B cell (primary cell): ENCODE data around the gene PPP1R12A. TPM values are rescaled to one million over a fixed set of nuclear protein-coding genes. Genes with fewer than 3 reads are reported as not detected.

Source experiments
- ATAC-seq: fragments of 200-7000 bp; cut with Tn5 transposase; one replicate; pipeline ENCODE4 v1.10.0; 2021; ENCODE audit warnings: low read depth, mild to moderate bottlenecking, moderate number of reproducible peaks, moderate library complexity
- CTCF ChIA-PET: fragments of 350-600 bp; sonication (Branson Sonifier 250); formaldehyde crosslinking; loops from one replicate; lab custom pipeline; 2021; ENCODE audit warnings: antibody characterized with exemption, inconsistent platforms; lab: Charles Lee
- POLR2A ChIA-PET: fragments of 350-600 bp; sonication (Branson Sonifier 250); formaldehyde crosslinking; loops from one replicate; lab custom pipeline; 2021; ENCODE audit warnings: antibody characterized with exemption; lab: Charles Lee
- DNase-seq: peaks from one replicate; pipeline ENCODE4 v3.0.0; 2013
- H2AFZ ChIP-seq: 2 replicates; pipeline ENCODE4 v1.6.1; 2012; ENCODE audit warnings: mild to moderate bottlenecking, low read depth, low read length; ENCODE audit not compliant: insufficient read depth, poor library complexity, severe bottlenecking
- H3K27ac ChIP-seq, 2 donors: 1 replicate in 1 of 2; 2 replicates in 1 of 2; pipeline ENCODE4 v1.5.1; 2012 to 2013; ENCODE audit warnings: low read length in 2 of 2, mild to moderate bottlenecking in 2 of 2, moderate library complexity in 1 of 2
- H3K27me3 ChIP-seq, 4 experiments: fragments of 200-600 bp in 1 of 4; sonication (generic) in 1 of 4; replicated peaks in 1 of 4; 1 replicate in 2 of 4; 2 replicates in 2 of 4; pipeline versions ENCODE4 v1.6.1 to v1.7.0; 2013 to 2016; ENCODE audit warnings: low read length in 3 of 4, mild to moderate bottlenecking in 2 of 4, mixed read lengths in 1 of 4, moderate library complexity in 1 of 4; ENCODE audit not compliant: insufficient read depth in 4 of 4, control insufficient read depth in 3 of 4; ENCODE audit errors: control extremely low read depth in 1 of 4
- H3K36me3 ChIP-seq, 2 experiments: replicated peaks in 1 of 2; 1 replicate in 1 of 2; 2 replicates in 1 of 2; pipeline versions ENCODE4 v1.6.1 to v1.7.1; 2013; ENCODE audit warnings: low read length in 1 of 2; ENCODE audit not compliant: insufficient read depth in 2 of 2, control insufficient read depth in 1 of 2; ENCODE audit errors: control extremely low read depth in 1 of 2, extremely low read depth in 1 of 2
- H3K4me1 ChIP-seq, 2 donors: fragments of 200-600 bp in 1 of 2; sonication (generic) in 1 of 2; 1 replicate in 1 of 2; 2 replicates in 1 of 2; pipeline versions ENCODE4 v1.5.1 to v1.6.1; 2013 to 2017; ENCODE audit warnings: low read length in 2 of 2; ENCODE audit not compliant: control insufficient read depth in 2 of 2, insufficient read depth in 2 of 2
- H3K4me2 ChIP-seq: replicated peaks from 2 replicates; pipeline ENCODE3; 2012; ENCODE audit warnings: mild to moderate bottlenecking, low read depth, low read length; ENCODE audit not compliant: poor library complexity, severe bottlenecking
- H3K4me3 ChIP-seq, 5 experiments: fragments of 200-600 bp in 1 of 5; sonication (generic) in 1 of 5; 1 replicate in 3 of 5; 2 replicates in 2 of 5; pipeline versions ENCODE4 v1.5.1 to v1.7.0; 2011 to 2016; ENCODE audit warnings: low read length in 4 of 5, mild to moderate bottlenecking in 4 of 5, low read depth in 2 of 5, control low read depth in 1 of 5, moderate library complexity in 1 of 5; ENCODE audit not compliant: insufficient read depth in 1 of 5; ENCODE audit errors: control extremely low read depth in 1 of 5, extremely low read depth in 1 of 5
- H3K79me2 ChIP-seq: fragments of 200-600 bp; sonication (generic); one replicate; pipeline ENCODE4 v1.6.0; 2016; ENCODE audit warnings: low read length; ENCODE audit not compliant: control insufficient read depth, insufficient read depth
- H3K9ac ChIP-seq: fragments of 200-600 bp; sonication (generic); 2 replicates; pipeline ENCODE4 v1.6.1; 2017; ENCODE audit warnings: mild to moderate bottlenecking, low read length, moderate library complexity
- H3K9me3 ChIP-seq, 3 donors: one replicate each; pipeline versions ENCODE4 v1.6.1 to v1.7.1; 2013; ENCODE audit warnings: low read length in 2 of 3; ENCODE audit not compliant: control insufficient read depth in 2 of 3, insufficient read depth in 1 of 3; ENCODE audit errors: control extremely low read depth in 1 of 3
- H4K20me1 ChIP-seq: 2 replicates; pipeline ENCODE4 v1.6.0; 2012; ENCODE audit warnings: mild to moderate bottlenecking, low read length; ENCODE audit not compliant: insufficient read depth, control insufficient read depth, poor library complexity, severe bottlenecking
- H3K27ac Mint-ChIP-seq: one replicate; pipeline ENCODE4 v1.8.0; 2021; ENCODE audit warnings: mixed read lengths
- H3K27me3 Mint-ChIP-seq: one replicate; pipeline ENCODE4 v1.8.0; 2021; ENCODE audit warnings: mixed read lengths
- H3K4me1 Mint-ChIP-seq: one replicate; pipeline ENCODE4 v1.8.0; 2021; ENCODE audit warnings: mixed read lengths
- H3K4me3 Mint-ChIP-seq: one replicate; pipeline ENCODE4 v1.8.0; 2021; ENCODE audit warnings: mixed read lengths
- H3K9me3 Mint-ChIP-seq: one replicate; pipeline ENCODE4 v1.8.0; 2022; ENCODE audit warnings: mixed read lengths; ENCODE audit not compliant: insufficient read depth
- CTCF ChIP-seq: fragments of 200-600 bp; IDR thresholded peaks from one replicate; pipeline ENCODE4 v1.8.0; 2022; ENCODE audit warnings: antibody characterized with exemption, mild to moderate bottlenecking
- EZH2 ChIP-seq: IDR thresholded peaks from 2 replicates; pipeline ENCODE4 v1.6.1; 2012; ENCODE audit warnings: borderline replicate concordance, low read depth, mild to moderate bottlenecking, moderate library complexity, low read length; ENCODE audit not compliant: insufficient read depth, poor library complexity, severe bottlenecking
- WGBS: methylation state at CpG from one replicate; pipeline ENCODE4 v1.1.5; 2013; ENCODE audit warnings: missing lambda C conversion rate; ENCODE audit not compliant: insufficient coverage; 5-methylcytosine and 5-hydroxymethylcytosine counted together
- intact Hi-C: fragments of 100-400 bp; cut with micrococcal nuclease; formaldehyde crosslinking; loops from one replicate; pipeline ENCODE4 v1.10.0; 2022
- polyA plus RNA-seq: library from polyadenylated mRNA; depleted of rRNA; stranded (reverse); fragments of >200 nt; gene quantifications from 2 replicates; pipeline ENCODE4 v1.2.3, GENCODE V29; 2012
- total RNA-seq, 2 donors: library from RNA; stranded (reverse); fragments of 120-200 nt in 1 of 2; gene quantifications; 1 replicate in 1 of 2; 2 replicates in 1 of 2; pipeline versions ENCODE4 v1.2.3 to v1.2.4, GENCODE V29; 2013 to 2022

The PPP1R12A gene
- total and polyA plus RNA-seq, 2 donors (not counting 1 experiment from before 2014, with no cell fraction given), result 18.3 to 110 TPM

DNA sequence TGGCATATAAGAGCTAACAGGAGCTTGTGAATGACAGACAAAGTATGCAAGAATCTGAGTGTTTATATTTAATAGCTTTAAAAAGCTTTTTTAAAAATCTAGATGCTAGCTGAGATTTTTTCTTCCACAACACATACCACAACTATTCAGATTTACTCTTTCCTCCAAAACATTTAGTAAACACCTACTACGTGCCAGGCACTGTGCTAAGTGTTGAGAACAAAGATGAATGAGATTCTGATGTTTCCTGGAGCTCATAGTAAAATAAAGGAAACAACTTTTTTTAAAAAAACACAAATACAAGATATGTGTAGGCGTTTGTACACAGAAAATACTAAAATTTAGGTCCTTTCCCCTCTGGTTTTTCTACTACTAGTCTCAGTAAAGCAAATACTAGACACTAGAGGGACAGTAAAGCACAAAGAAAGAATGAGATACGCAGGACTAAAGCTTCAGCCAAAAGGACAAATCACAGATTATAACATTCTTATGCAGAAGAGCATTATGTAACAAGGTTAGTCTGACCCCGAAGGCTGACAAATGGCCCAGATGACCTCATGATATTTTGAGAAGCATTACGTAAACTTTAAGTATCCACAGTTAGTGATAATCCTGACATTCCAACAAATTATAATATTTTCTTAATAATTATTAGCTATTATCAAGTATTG is 165.6 kb downstream of the PPP1R12A start:
- CTCF ChIA-PET, result no interaction called here
- POLR2A ChIA-PET, result no interaction called here
- Histone ChIP-seq H3K79me2 (no peaks in the 10 kb centered on the region), H3K4me2 (no peak overlapping the region), H2AFZ (no peak overlapping the region), H3K27me3 (no peaks in the 10 kb centered on the region), H3K27ac (no peak overlapping the region), H3K4me1 (no peaks in the 10 kb centered on the region), H3K36me3 (no peaks in the 10 kb centered on the region), H3K9me3 (no peaks in the 10 kb centered on the region), H4K20me1 (no peaks in the 10 kb centered on the region), H3K9ac (no peak overlapping the region), H3K4me3 (no peak overlapping the region)
- ATAC-seq, result no peak
- Mint-ChIP-seq H3K9me3 (no peaks in the 10 kb centered on the region), H3K27me3 (no peaks in the 10 kb centered on the region), H3K4me1 (no peaks in the 10 kb centered on the region), H3K4me3 (no peak overlapping the region), H3K27ac (no peak overlapping the region)
- DNase-seq, result no peak
- no CpG with 5 or more reads among the region's 5 CpGs for WGBS
- TF ChIP-seq EZH2 (no peak), CTCF (no peak)
- intact Hi-C loops, result no loop called here

- Mint-ChIP-seq H3K4me1 (no peaks in the 10 kb centered on the region), H3K4me3 (no peak overlapping the region), H3K9me3 (no peaks in the 10 kb centered on the region), H3K27me3 (peaks cover 4% of the 10 kb centered on the region), H3K27ac (no peak overlapping the region)
- no peak overlapping the region for H3K4me3 ChIP-seq
- no peaks in the 10 kb centered on the region for H3K4me1 ChIP-seq
- 86% methylated on average over 1 of the region's 3 CpGs for WGBS
- H3K9ac ChIP-seq, result no peak overlapping the region
- no peak overlapping the region for H3K27ac ChIP-seq
- no peaks in the 10 kb centered on the region for H3K27me3 ChIP-seq
- no peak for ATAC-seq
- no peaks in the 10 kb centered on the region for H3K79me2 ChIP-seq
- H4K20me1 ChIP-seq, result no peaks in the 10 kb centered on the region
- TF ChIP-seq CTCF, result no peak
- TF ChIP-seq EZH2, result no peak
- CTCF ChIA-PET, result interaction anchor here (1.4 kb wide), 1 partner anchor 9 kb away, joined by 4 read pairs; no protein-coding TSS in a partner anchor
- no peak overlapping the region for H2AFZ ChIP-seq
- POLR2A ChIA-PET, result no interaction called here
- no peak overlapping the region for H3K4me2 ChIP-seq
- intact Hi-C loops, result no loop called here
- no peak for DNase-seq
- no peaks in the 10 kb centered on the region for H3K36me3 ChIP-seq
- H3K9me3 ChIP-seq, result no peaks in the 10 kb centered on the region
Observed at GRCh38 chr12:79766705-79767464, 168.0 kb downstream of the PPP1R12A start.
